ENCODE measurements around the gene AGBL1. TPM values are rescaled to one million over a fixed set of nuclear protein-coding genes. Genes with fewer than 3 reads are reported as not detected.
"Not testable (repeated sequence)": the region's sequence is repeated elsewhere in the genome, so short reads cannot be mapped to it uniquely, and the experiment has no call there.

AGBL1 gene
- total RNA-seq, 1 donor, result under 0.01 TPM

GRCh38 chr15:86849136-86849535, 769.5 kb downstream of the AGBL1 start:
- DNase-seq (ENCODE audit: low read depth in 2 of 3, low spot score in 2 of 3), result no peak

GRCh38 chr15:86849558-86850285, 770.1 kb downstream of the AGBL1 start:
- DNase-seq (ENCODE audit: low read depth in 2 of 3, low spot score in 2 of 3), result no peak

GRCh38 chr15:86850939-86851338, 771.3 kb downstream of the AGBL1 start:
- DNase-seq (ENCODE audit: low read depth in 2 of 3, low spot score in 2 of 3), result no peak

- DNase-seq (ENCODE audit: low read depth in 2 of 3, low spot score in 2 of 3), result no peak
These were observed 773.1 kb downstream of the AGBL1 start for GRCh38 chr15:86852741-86853140.

- DNase-seq (ENCODE audit: low read depth in 2 of 3, low spot score in 2 of 3), result no peak
These were observed 774.5 kb downstream of the AGBL1 start for GRCh38 chr15:86854176-86854575.

GRCh38 chr15:86855307-86856291, 775.9 kb downstream of the AGBL1 start:
- no peak for DNase-seq (ENCODE audit: low read depth in 2 of 3, low spot score in 2 of 3)

- DNase-seq (ENCODE audit: low read depth in 2 of 3, low spot score in 2 of 3), result no peak
These were observed 778.0 kb downstream of the AGBL1 start for GRCh38 chr15:86857701-86858100.

GRCh38 chr15:86863226-86863915, 783.7 kb downstream of the AGBL1 start:
- DNase-seq (ENCODE audit: low read depth in 2 of 3, low spot score in 2 of 3), result no peak

- DNase-seq (ENCODE audit: low read depth in 2 of 3, low spot score in 2 of 3), result no peak
These were observed 786.2 kb downstream of the AGBL1 start for GRCh38 chr15:86865920-86866319.

- no peak for DNase-seq (ENCODE audit: low read depth in 2 of 3, low spot score in 2 of 3)
These were observed 791.2 kb downstream of the AGBL1 start for GRCh38 chr15:86870846-86871245.

GRCh38 chr15:86871964-86872363, 792.3 kb downstream of the AGBL1 start:
- DNase-seq (ENCODE audit: low read depth in 2 of 3, low spot score in 2 of 3), result no peak

GRCh38 chr15:86872782-86873181, 793.1 kb downstream of the AGBL1 start:
- no peak for DNase-seq (ENCODE audit: low read depth in 2 of 3, low spot score in 2 of 3)

GRCh38 chr15:86875067-86875466, 795.4 kb downstream of the AGBL1 start:
- no peak for DNase-seq (ENCODE audit: low read depth in 2 of 3, low spot score in 2 of 3)

GRCh38 chr15:86876387-86876944, 796.8 kb downstream of the AGBL1 start:
- no peak for DNase-seq (ENCODE audit: low read depth in 2 of 3, low spot score in 2 of 3)

- no peak for DNase-seq (ENCODE audit: low read depth in 2 of 3, low spot score in 2 of 3)
These were observed 797.5 kb downstream of the AGBL1 start for GRCh38 chr15:86877171-86877631.

- DNase-seq (ENCODE audit: low read depth in 2 of 3, low spot score in 2 of 3), result not testable (repeated sequence)
These were observed 799.2 kb downstream of the AGBL1 start for GRCh38 chr15:86878844-86879243.

GRCh38 chr15:86879250-86880229, 799.9 kb downstream of the AGBL1 start:
- DNase-seq (ENCODE audit: low read depth in 2 of 3, low spot score in 2 of 3), result no peak

- no peak for DNase-seq (ENCODE audit: low read depth in 2 of 3, low spot score in 2 of 3)
These were observed 805.9 kb downstream of the AGBL1 start for GRCh38 chr15:86885616-86886015.

GRCh38 chr15:86892774-86893449, 813.2 kb downstream of the AGBL1 start:
- no peak for DNase-seq (ENCODE audit: low read depth in 2 of 3, low spot score in 2 of 3)

Data from hematopoietic multipotent progenitor cell (in vitro differentiated cells).